GM19238 (cell line): ENCODE measurements around the gene PHACTR4.
"Not testable (repeated sequence)": the region's sequence is repeated elsewhere in the genome, so short reads cannot be mapped to it uniquely, and the experiment has no call there.

ENCODE experiments used
- DNase-seq: peaks from one replicate; pipeline ENCODE4 v3.0.0; 2011; ENCODE audit warnings: low spot score; ENCODE audit not compliant: insufficient read length

Gene PHACTR4

DNA sequence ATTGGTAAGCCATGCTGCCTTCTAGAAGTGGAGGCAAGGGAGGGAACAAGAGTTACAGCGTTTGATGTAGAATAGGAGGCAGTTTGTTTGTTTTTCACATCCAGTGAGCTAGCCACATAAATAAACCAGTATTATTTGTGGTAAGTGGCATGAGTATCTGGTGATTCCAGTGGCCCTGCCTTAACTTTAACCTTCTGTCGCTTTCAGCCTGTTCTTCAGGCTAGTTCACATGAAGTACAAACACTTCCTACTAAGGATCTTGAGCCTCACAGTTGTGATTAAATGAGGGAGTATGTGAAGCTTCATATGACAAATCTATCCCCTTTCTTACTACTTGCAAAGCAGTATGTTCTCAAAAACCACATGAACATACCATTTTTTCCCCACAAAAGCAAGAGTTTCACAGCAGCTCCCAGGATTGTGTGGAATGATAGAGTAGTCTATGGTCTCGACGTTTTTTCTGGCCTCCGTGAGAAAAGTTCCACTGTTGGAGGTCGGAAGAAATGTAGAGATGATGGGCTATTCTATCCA lies 59.5 kb downstream of the PHACTR4 start:
- DNase-seq: no peak

DNA sequence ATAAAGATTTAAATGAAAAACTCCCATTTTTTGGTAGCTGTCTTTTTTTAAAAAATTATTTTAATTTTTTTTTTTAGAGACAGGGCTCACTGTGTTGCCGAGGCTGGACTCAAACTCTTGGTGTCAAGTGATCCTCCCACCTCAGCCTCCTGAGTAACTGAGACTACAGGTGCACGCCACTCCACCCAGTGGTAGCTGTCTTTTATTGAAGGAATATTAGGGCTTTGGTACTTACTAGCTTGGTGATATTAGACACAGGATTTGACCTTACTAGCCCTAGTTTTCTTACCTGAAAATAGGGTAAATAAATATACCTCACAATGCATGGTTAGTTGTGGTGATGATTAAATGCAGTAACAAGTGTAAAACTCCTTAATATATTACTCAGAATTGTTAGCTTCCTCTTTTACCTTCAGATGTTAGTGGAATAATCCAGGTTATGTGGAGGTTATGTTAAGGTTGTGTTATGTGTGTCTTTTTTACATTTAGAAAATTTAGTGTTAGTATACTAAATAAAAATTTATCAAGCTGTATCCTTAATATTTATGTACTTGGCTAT lies 66.8 kb downstream of the PHACTR4 start:
- no peak for DNase-seq

DNA sequence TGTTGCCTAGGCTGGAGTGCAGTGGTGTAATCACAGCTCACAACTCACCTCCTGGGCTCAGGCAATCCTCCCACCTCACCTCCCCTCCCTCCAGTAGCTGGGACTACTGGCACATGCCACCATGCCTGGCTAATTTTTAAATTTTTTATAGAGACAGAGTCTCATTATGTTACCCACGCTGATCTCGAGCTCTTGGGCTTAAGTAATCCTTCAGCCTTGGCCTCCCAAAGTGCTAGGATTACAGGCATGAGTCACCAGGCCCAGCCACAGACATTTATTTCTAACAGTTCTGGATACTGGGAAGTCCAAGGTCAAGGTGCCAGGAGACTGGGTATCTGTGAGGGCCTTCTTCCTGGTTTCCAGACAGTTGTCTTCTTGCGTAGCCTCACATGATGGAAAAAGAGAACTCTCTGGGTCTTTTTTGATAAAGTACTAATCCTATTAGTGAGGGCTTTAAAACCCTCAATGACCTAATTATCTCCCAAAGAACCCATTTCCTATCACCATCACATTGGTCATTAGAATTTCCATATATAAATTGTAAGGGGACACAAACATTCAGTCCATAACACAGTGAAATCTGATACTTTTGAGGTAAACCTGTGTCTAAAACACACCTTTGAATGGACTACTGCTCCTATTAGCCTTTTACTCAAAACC lies 67.9 kb downstream of the PHACTR4 start:
- DNase-seq: no peak

- DNase-seq: peak; percentile 4
Measured at GRCh38 chr1:28437924-28438699, 68.6 kb downstream of the PHACTR4 start.

GRCh38 chr1:28439320-28439719 lies 69.8 kb downstream of the PHACTR4 start:
- DNase-seq: no peak

DNA sequence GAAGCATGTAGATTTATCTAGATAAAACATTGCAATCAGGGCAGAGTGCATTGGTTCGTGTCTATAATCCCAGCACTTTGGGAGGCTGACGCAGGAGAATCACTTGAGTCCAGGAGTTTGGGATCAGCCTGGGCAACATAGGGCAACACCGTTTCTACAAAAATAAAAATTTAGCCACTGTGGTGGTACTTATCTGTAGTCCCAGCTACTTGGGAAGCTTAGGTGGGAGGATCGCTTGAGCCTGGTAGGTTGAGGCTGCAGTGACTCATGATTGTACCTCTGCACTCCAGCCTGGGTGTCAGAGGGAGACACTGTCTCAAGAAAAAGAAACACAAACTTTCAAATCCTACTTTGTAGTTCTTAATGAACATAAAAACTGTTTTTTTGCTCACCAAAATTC lies 72.1 kb downstream of the PHACTR4 start:
- no peak for DNase-seq

GRCh38 chr1:28443550-28443949 lies 74.0 kb downstream of the PHACTR4 start:
- no peak for DNase-seq

- no peak for DNase-seq
Measured at GRCh38 chr1:28447679-28448078, 78.1 kb downstream of the PHACTR4 start.

GRCh38 chr1:28448094-28448611 lies 78.6 kb downstream of the PHACTR4 start:
- DNase-seq: not testable (repeated sequence)

DNA sequence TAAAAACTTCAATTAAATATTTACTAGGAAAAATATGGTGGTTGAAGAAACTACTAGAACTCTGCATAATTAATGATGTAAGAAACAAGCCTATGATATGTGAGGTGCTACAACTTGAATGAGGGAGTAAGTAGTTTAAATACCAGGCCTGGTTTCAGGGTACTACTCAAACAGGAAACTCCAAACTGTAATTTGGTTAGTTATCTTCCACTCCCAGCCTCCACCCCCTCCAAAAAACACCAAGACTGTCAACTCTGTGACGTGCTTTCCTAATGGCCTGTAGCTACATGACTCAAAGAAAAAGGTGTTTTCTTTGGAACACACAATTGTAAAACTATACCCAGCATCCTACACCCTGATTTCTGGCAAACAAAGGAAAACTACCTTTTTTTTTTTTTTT lies 80.4 kb downstream of the PHACTR4 start:
- peak; percentile 27 for DNase-seq

DNA sequence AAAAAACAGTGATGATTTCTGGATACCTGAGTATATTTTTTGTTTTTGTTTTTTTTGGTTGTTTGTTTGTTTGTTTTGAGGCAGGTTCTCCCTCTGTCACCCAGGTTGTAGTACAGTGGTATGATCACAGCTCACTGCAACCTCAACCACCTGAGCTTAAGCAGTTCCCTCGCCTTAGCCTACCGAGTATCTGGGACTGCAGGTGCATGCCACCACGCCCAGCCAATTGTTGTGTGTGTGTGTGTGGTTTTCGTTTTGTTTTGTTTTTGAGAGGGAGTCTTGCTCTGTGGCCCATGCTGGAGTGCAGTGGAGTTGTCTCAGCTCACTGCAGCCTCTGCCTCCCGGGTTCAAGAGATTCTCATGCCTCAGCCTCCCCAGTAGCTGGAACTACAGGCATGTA lies 81.0 kb downstream of the PHACTR4 start:
- no peak for DNase-seq

DNA sequence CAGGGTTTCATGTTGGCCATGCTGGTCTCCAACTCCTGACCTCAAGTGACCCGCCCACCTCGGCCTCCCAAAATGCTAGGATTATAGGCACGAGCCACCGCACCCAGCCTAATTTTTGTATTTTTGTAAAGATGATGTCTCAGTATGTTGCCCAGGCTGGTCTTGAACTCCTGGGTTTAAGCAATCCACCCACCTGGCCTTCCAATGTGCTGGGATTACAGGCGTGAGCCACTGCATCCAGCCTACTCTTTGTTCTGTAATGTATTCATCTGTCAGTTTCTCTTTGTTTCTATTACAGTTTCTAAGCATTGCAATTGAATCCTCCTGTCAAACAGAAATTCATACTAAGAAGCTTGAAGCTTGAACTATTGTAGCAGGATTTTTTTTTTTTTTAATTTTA lies 81.5 kb downstream of the PHACTR4 start:
- no peak for DNase-seq

- DNase-seq: no peak
Measured at GRCh38 chr1:28456078-28456477, 86.5 kb downstream of the PHACTR4 start.

GRCh38 chr1:28457678-28458077 lies 88.1 kb downstream of the PHACTR4 start:
- no peak for DNase-seq

- DNase-seq: no peak
Measured at GRCh38 chr1:28458237-28459228, 89.0 kb downstream of the PHACTR4 start.

DNA sequence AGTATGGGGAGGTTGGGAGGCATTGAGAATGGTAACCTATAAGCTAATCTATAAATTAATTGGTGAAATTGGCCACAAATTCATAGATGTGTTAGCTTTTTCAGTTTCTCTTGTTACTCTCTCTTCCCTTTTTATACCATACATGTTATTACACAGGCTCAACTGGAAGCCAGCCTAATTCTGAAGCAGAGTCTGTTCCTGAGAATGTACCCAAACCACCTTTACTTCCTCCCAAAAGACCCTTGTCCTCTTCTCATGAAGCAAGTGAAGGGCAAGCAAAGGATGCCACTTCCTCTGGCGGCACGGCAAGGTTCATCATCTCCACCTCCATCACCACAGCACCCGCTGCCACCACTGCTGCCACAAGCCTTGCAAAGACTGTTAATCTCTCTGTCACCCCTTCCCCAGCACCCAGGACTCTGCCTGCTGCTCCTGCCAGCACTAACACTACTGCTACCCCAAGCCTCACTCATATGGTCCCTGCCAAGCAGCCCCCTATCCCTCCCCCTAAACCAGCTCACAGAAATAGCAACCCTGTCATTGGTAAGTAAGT lies 96.8 kb downstream of the PHACTR4 start:
- DNase-seq: no peak

- DNase-seq: no peak
Measured at GRCh38 chr1:28470146-28470545, 100.6 kb downstream of the PHACTR4 start.

- not testable (repeated sequence) for DNase-seq
Measured at GRCh38 chr1:28479497-28479896, 110.0 kb downstream of the PHACTR4 start.

DNA sequence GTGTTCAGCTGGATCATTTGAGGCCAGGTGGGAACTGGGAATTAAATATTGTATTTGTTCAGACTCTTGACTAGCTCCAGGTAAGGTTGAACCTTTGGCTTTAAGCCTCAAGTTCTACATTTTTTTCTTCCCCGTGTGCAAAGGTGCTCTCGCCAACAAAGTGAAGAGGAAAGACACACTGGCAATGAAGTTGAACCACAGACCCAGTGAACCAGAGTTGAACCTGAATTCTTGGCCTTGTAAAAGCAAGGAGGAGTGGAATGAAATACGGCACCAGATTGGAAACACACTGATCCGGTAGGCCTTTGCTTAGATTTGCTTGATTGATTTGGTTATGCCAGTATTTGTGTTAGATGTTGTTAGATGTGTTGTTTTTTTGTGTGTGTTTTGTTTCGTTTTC lies 110.8 kb downstream of the PHACTR4 start:
- DNase-seq: no peak

GRCh38 chr1:28482138-28482537 lies 112.6 kb downstream of the PHACTR4 start:
- no peak for DNase-seq

- no peak for DNase-seq
Measured at GRCh38 chr1:28482702-28483101, 113.2 kb downstream of the PHACTR4 start.
